Activated naive CD8-positive, alpha-beta T cell treated with anti-CD3 and anti-CD28 coated beads, Interleukin-2, amount 50 U/mL, for 24 hours (primary cell): Measurements from ENCODE around the gene HS1BP3.

Source experiments
- ATAC-seq: fragments of 150-1000 bp; cut with Tn5 transposase; one replicate; pipeline ENCODE4 v1.10.0; 2021
- DNase-seq: peaks from one replicate; pipeline ENCODE4 v3.0.0; 2021
- H3K27ac Mint-ChIP-seq: one replicate; pipeline ENCODE4 v1.8.0; 2021; ENCODE audit warnings: mild to moderate bottlenecking, mixed read lengths
- H3K27me3 Mint-ChIP-seq: one replicate; pipeline ENCODE4 v1.8.0; 2021; ENCODE audit warnings: mixed read lengths
- H3K36me3 Mint-ChIP-seq: one replicate; pipeline ENCODE4 v1.8.0; 2021; ENCODE audit warnings: low read depth, mixed read lengths
- H3K4me1 Mint-ChIP-seq: one replicate; pipeline ENCODE4 v1.8.0; 2021; ENCODE audit warnings: mixed read lengths
- H3K4me3 Mint-ChIP-seq: one replicate; pipeline ENCODE4 v1.8.0; 2021; ENCODE audit warnings: mild to moderate bottlenecking, moderate library complexity, mixed read lengths
- H3K9me3 Mint-ChIP-seq: one replicate; pipeline ENCODE4 v1.8.0; 2021; ENCODE audit warnings: mixed read lengths

Gene HS1BP3

GRCh38 chr2:20617892-20618467, 32.9 kb downstream of the HS1BP3 start:
- H3K9me3 Mint-ChIP-seq: no peaks in the 10 kb centered on the region
- ATAC-seq (peak; percentile 34), DNase-seq (no peak)
- no peaks in the 10 kb centered on the region for H3K36me3 Mint-ChIP-seq
- H3K27me3 Mint-ChIP-seq: no peaks in the 10 kb centered on the region
- H3K4me1 Mint-ChIP-seq: no peaks in the 10 kb centered on the region
- H3K27ac Mint-ChIP-seq: no peak overlapping the region
- no peak overlapping the region for H3K4me3 Mint-ChIP-seq

DNA sequence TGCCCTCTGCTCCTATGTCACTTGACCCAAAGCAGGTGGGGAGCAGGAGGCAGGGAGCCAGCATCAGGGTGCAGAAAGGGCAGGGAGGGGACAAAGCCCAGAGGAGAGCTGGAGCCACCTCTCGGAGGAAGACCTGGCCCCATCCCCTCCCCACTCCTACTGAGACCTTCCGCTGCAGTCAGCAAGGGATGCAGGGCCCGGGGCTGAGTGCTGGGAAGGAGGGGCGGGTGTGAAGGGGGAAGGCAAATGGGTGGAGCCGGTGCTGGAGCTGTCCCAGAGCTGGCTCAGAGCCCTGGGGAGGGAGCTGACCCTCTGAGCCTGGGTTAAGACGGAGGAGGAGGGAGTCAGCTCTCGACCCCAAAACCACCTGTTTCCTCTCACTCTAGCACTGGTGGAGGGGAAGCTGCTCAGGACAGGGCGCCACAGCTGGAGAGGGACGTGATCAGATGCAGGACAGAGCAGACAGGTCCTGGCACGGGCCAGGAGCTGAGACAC, 33.8 kb downstream of the HS1BP3 start:
- ATAC-seq: no peak
- Mint-ChIP-seq H3K4me3 (no peak overlapping the region), H3K36me3 (no peaks in the 10 kb centered on the region), H3K9me3 (no peaks in the 10 kb centered on the region), H3K4me1 (no peaks in the 10 kb centered on the region), H3K27me3 (no peaks in the 10 kb centered on the region), H3K27ac (no peak overlapping the region)
- DNase-seq: no peak

GRCh38 chr2:20616341-20616871, 34.5 kb downstream of the HS1BP3 start:
- Mint-ChIP-seq H3K9me3 (no peaks in the 10 kb centered on the region), H3K4me3 (no peak overlapping the region), H3K27ac (no peak overlapping the region), H3K36me3 (no peaks in the 10 kb centered on the region), H3K27me3 (no peaks in the 10 kb centered on the region), H3K4me1 (no peaks in the 10 kb centered on the region)
- ATAC-seq: no peak
- no peak for DNase-seq

DNA sequence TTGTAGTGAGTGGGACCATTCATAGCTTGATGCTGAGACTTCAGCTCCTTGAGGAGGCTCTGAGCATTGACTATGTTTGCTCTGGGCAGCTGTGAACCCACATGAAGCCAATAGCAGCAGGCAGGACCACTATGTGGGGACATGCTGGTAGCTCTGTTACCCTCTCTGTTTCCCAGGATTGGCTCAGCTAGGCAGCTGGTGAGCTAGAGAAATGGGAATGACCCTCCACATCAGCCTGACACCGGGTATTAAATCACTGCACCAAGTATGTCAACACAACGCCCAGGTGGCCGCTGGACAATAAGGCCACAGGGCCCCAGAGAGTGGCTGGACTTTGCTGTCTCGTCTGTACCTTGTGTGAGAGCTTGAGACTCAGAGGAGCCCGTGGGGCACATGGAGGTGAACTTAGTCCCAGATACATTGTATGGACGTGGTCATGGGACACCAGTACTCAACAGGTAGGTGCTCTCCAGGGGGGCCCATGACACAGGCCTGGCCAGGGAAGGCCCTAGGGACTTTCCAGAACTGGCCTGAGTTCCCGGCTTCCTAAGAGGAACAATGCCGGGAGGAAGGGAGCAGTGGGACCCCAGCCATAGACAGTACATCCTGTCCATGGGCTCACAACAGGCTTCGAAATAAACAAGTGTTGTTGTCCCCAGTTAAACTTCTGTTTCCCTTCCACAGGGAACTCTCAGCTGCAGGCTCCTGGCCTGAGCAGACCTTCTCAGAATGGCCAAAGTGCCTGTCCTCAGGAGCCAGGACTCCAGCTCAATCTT, 35.2 kb downstream of the HS1BP3 start:
- no peak for DNase-seq

DNA sequence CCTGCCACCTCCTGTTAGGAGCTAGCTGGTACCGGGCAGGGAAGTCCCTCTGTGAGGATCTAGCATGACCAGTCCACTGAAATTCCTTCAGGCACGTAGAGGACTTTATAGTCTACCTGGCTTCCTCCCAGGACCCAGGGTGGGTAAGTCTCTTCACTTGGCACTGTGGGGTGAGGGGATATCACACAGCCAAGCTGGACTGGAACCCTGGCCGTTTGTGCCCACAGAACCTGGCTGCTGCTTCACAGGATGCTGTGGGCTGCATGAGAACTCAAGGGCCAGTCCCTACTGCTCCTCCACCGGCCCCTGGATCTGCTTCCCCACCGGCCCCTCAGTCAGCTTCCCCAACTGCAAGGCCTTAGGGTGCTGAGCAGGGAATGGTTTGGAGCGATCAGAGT, 35.8 kb downstream of the HS1BP3 start:
- Mint-ChIP-seq H3K4me1 (no peaks in the 10 kb centered on the region), H3K36me3 (no peaks in the 10 kb centered on the region), H3K9me3 (no peaks in the 10 kb centered on the region), H3K27ac (no peak overlapping the region), H3K27me3 (no peaks in the 10 kb centered on the region), H3K4me3 (no peak overlapping the region)
- DNase-seq (no peak), ATAC-seq (no peak)

More for the DNA sequence above, 35.2 kb downstream of the HS1BP3 start:
- no peak overlapping the region for H3K27ac Mint-ChIP-seq
- H3K4me3 Mint-ChIP-seq: no peak overlapping the region
- H3K36me3 Mint-ChIP-seq: no peaks in the 10 kb centered on the region
- ATAC-seq: no peak
- H3K27me3 Mint-ChIP-seq: no peaks in the 10 kb centered on the region
- H3K9me3 Mint-ChIP-seq: no peaks in the 10 kb centered on the region
- no peaks in the 10 kb centered on the region for H3K4me1 Mint-ChIP-seq

GRCh38 chr2:20614201-20615067, 36.5 kb downstream of the HS1BP3 start:
- ATAC-seq (no peak), DNase-seq (no peak)
- Mint-ChIP-seq H3K27me3 (no peaks in the 10 kb centered on the region), H3K9me3 (no peaks in the 10 kb centered on the region), H3K36me3 (no peaks in the 10 kb centered on the region), H3K4me1 (no peaks in the 10 kb centered on the region), H3K4me3 (no peak overlapping the region), H3K27ac (no peak overlapping the region)

DNA sequence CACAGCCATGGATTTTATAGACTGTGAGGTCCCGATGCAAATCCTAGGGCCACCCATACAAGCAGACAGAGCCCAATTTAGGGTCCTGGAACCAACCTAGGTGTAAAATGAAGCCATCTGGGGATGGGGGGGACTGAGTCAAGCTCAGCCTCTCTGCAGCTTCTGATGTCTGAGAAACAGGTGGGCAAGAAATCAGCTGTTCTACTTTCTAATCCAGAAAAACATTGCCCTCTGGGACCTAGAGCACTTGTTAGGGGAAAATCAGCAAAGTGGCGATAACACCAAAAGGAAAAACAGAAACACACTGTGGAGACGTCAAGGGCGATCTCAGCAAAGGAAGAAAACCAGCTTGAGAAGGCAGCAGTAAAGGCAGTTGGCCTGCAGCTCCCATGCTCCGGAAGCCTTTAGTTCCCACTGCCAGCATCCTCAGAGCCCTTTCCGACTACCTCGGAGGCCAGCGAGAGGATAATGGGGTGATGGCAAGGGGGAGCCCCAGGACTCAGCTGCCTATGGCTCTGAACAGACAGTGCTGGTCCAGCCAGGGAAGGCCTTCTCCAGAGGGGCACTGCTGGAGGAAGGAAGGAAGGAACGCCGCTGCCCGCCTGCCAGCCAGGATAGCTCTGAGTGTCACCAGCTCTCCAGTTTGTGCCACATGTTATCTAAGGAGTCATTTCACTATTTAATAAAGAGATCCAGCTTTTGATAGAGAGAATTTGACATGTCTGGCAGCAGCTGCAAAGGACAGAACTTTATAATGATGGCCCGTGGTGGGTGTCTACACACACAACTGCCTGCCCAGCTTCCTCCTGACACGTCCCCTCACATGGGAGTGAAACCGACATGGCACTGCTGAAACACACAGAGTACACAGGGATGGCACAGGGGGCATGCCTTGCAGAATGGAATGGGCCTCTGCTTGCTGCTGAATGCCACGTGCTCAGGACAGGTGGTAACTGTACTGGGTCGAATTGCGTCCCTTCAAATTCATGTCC, 37.7 kb downstream of the HS1BP3 start:
- no peak overlapping the region for H3K27ac Mint-ChIP-seq
- no peak for DNase-seq
- H3K36me3 Mint-ChIP-seq: peaks cover 3% of the 10 kb centered on the region
- H3K27me3 Mint-ChIP-seq: no peaks in the 10 kb centered on the region
- H3K4me3 Mint-ChIP-seq: no peak overlapping the region
- H3K9me3 Mint-ChIP-seq: peaks cover 4% of the 10 kb centered on the region
- ATAC-seq: no peak
- no peaks in the 10 kb centered on the region for H3K4me1 Mint-ChIP-seq

DNA sequence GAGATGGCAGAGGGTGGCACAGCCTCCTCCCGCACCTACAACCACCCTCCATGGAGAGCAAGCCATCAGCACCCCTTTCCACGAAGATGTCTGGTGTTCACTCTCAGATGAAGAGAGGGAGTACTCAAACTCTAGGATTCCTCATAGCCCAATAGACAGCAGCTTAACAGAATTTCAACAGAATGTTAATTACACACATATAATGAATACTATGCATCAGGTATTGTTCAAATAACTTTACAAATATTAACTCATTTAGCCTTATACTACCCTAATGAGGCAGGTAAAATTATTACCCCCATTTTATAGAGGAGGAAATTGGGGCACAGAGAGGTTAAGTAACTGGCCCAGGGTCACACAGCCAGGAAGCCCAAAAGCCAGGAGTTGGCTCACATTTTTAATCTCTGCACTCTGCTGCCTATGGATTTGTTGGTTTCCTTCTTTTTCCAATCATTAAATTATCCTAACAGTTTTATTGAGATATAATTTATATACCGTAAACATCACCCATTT, 39.0 kb downstream of the HS1BP3 start:
- no peak for ATAC-seq
- Mint-ChIP-seq H3K36me3 (peaks cover 3% of the 10 kb centered on the region), H3K4me3 (no peak overlapping the region), H3K27me3 (no peaks in the 10 kb centered on the region), H3K4me1 (no peaks in the 10 kb centered on the region), H3K9me3 (peaks cover 4% of the 10 kb centered on the region), H3K27ac (no peak overlapping the region)
- DNase-seq: no peak

GRCh38 chr2:20611077-20611843, 39.6 kb downstream of the HS1BP3 start:
- DNase-seq (no peak), ATAC-seq (no peak)
- Mint-ChIP-seq H3K27me3 (no peaks in the 10 kb centered on the region), H3K4me3 (no peak overlapping the region), H3K4me1 (no peaks in the 10 kb centered on the region), H3K9me3 (peaks cover 4% of the 10 kb centered on the region), H3K36me3 (peaks cover 3% of the 10 kb centered on the region), H3K27ac (no peak overlapping the region)

- no peak for ATAC-seq
- Mint-ChIP-seq H3K9me3 (peaks cover 4% of the 10 kb centered on the region), H3K36me3 (peaks cover 3% of the 10 kb centered on the region), H3K27me3 (no peaks in the 10 kb centered on the region), H3K27ac (no peak overlapping the region), H3K4me1 (no peaks in the 10 kb centered on the region), H3K4me3 (no peak overlapping the region)
- no peak for DNase-seq
Observed at GRCh38 chr2:20609995-20610357, 40.9 kb downstream of the HS1BP3 start.

DNA sequence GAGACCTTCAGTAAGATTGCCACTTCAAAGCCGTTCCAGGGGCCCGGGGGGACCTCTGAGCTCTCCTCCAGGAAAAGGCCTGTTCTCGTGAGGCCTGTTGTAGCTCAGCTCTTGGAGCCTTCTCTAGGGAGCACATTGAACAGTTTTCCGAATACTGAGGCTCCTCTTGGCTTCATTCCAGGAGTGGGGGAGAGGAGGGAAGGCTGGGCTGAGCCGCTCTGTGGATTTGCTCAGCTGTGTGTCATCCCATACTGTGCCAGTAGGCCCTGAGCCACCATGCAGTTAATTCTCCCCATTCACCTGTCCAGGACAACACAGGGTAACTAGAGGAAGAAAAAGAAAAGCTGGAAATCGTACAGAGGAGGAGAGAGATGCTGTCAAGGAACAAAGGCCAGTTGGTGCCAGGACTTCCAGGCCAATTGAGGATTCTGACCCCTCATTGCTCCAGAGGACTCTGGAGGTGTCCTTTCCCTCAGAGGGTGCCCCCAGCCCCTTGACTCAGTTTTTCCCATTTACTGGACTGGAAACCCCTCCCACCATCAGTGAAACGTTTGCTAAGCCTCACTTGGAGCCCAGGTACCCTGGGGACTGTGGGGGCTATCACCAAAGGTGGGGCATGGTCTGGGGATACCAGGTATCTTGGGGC, 41.4 kb downstream of the HS1BP3 start:
- no peak for DNase-seq
- no peaks in the 10 kb centered on the region for H3K27me3 Mint-ChIP-seq
- no peaks in the 10 kb centered on the region for H3K4me1 Mint-ChIP-seq
- no peak overlapping the region for H3K27ac Mint-ChIP-seq
- H3K4me3 Mint-ChIP-seq: no peak overlapping the region
- ATAC-seq: no peak
- H3K36me3 Mint-ChIP-seq: peaks cover 3% of the 10 kb centered on the region
- H3K9me3 Mint-ChIP-seq: peaks cover 4% of the 10 kb centered on the region

DNA sequence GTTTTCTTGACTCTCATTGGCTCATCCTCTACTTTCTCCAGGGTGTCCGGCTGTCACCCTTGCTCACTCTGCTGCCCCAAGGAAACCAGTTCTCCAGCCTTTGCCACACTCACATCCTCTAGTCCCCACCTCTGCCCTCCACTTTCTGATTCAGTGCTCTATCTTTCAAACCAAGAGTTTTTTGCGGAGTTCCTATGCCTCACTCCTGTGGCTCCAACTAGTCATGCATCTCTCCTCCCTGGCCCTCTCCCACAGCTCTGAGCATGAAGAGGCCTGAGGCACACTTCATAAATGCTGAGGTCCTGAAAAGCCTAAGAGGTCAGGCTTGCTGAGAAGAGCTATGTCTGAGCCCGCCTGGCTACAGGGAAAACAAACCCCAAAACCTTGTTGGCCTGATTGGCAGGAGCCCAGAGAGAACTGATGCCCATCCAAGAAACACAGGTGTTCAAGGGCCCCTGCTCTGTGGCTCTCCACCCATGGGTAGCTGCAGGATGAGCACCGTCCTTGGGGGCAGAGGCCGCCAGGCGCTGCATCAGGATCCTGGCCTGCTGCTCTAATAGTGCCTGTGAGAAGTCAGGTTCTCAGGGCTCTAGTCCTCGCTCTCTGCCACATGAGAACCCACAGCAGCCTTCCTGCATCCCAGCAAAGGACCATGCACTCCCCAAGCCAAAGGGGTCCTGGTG, 42.1 kb downstream of the HS1BP3 start:
- H3K36me3 Mint-ChIP-seq: peaks cover 3% of the 10 kb centered on the region
- H3K4me1 Mint-ChIP-seq: no peaks in the 10 kb centered on the region
- ATAC-seq (no peak), DNase-seq (no peak)
- no peak overlapping the region for H3K27ac Mint-ChIP-seq
- no peaks in the 10 kb centered on the region for H3K27me3 Mint-ChIP-seq
- no peak overlapping the region for H3K4me3 Mint-ChIP-seq
- peaks cover 4% of the 10 kb centered on the region for H3K9me3 Mint-ChIP-seq
